ENCODE results near the gene EGFL7.

Gene EGFL7

GRCh38 chr9:136648751-136649150 is 14.0 kb upstream of the EGFL7 start:
- H3K27ac ChIP-seq = no peak overlapping the region

GRCh38 chr9:136650021-136650420 is 12.7 kb upstream of the EGFL7 start:
- no peak overlapping the region for H3K27ac ChIP-seq
- TF ChIP-seq CTCF (conservative IDR thresholded peaks at IDR 0.05) = no peak

More at GRCh38 chr9:136648751-136649150, 14.0 kb upstream of the EGFL7 start:
- no peak for TF ChIP-seq CTCF (conservative IDR thresholded peaks at IDR 0.05)

GRCh38 chr9:136650648-136651047 is 12.1 kb upstream of the EGFL7 start:
- TF ChIP-seq CTCF (conservative IDR thresholded peaks at IDR 0.05) = no peak
- H3K27ac ChIP-seq = no peak overlapping the region

GRCh38 chr9:136651860-136652259 is 10.9 kb upstream of the EGFL7 start:
- TF ChIP-seq CTCF (conservative IDR thresholded peaks at IDR 0.05) = no peak

GRCh38 chr9:136653323-136654079 is 9.2 kb upstream of the EGFL7 start:
- H3K27ac ChIP-seq = no peak overlapping the region
- TF ChIP-seq CTCF (conservative IDR thresholded peaks at IDR 0.05) = no peak

More at GRCh38 chr9:136651860-136652259, 10.9 kb upstream of the EGFL7 start:
- H3K27ac ChIP-seq = no peak overlapping the region

GRCh38 chr9:136654820-136655535 is 7.7 kb upstream of the EGFL7 start:
- H3K27ac ChIP-seq = no peak overlapping the region
- no peak for TF ChIP-seq CTCF (conservative IDR thresholded peaks at IDR 0.05)

GRCh38 chr9:136655536-136656182 is 7.1 kb upstream of the EGFL7 start:
- H3K27ac ChIP-seq = no peak overlapping the region; the same call in 1 of the 2 replicates
- TF ChIP-seq CTCF (conservative IDR thresholded peaks at IDR 0.05) = no peak

Data from VCaP (cell line).